ENCODE data around the gene ARMC5.

ARMC5 gene

GRCh38 chr16:31458844-31459686 lies at the start of gene ARMC5:
ARMC5 (plus strand) TSS chr16:31459501; CDS start chr16:31459525, 24 bp downstream.
- peak; percentile 84 for ATAC-seq
- 0 out of 2 replicates have a peak, but pooled peaks have one; percentile 22 for TF ChIP-seq POU6F1 (CRISPR knock-in tag; IDR thresholded peaks at IDR 0.05; ENCODE audit: borderline replicate concordance, low read depth)
- no peak for TF ChIP-seq BACH2 (CRISPR knock-in tag; IDR thresholded peaks at IDR 0.05; ENCODE audit: borderline replicate concordance)
- TF ChIP-seq ZNF565 (CRISPR knock-in tag; conservative IDR thresholded peaks at IDR 0.05; ENCODE audit: low read depth) = no peak
- peak; percentile 73; the same call in 1 of the 2 replicates for TF ChIP-seq ZFP3 (CRISPR knock-in tag; IDR thresholded peaks at IDR 0.05)
- TF ChIP-seq ESRRG (CRISPR knock-in tag; IDR thresholded peaks at IDR 0.05) = no peak
- TF ChIP-seq OSR1 (CRISPR knock-in tag; IDR thresholded peaks at IDR 0.05) = no peak
- TF ChIP-seq TSHZ2 (CRISPR knock-in tag; IDR thresholded peaks at IDR 0.05) = 0 out of 2 replicates have a peak, but pooled peaks have one; percentile 30
- no peak for TF ChIP-seq TOX (CRISPR knock-in tag; IDR thresholded peaks at IDR 0.05; ENCODE audit: borderline replicate concordance)
- no peak for TF ChIP-seq ZNF70 (CRISPR knock-in tag; IDR thresholded peaks at IDR 0.05)

GRCh38 chr16:31410082-31410481 lies 49.2 kb upstream of the ARMC5 start:
- ATAC-seq = no peak
- TF ChIP-seq CREB5 (CRISPR knock-in tag; IDR thresholded peaks at IDR 0.05; ENCODE audit: low read depth) = no peak
- no peak for TF ChIP-seq SNAI2 (CRISPR knock-in tag; IDR thresholded peaks at IDR 0.05)
- no peak for TF ChIP-seq PATZ1 (CRISPR knock-in tag; IDR thresholded peaks at IDR 0.05; ENCODE audit: borderline replicate concordance)
- no peak for TF ChIP-seq ZNF70 (CRISPR knock-in tag; IDR thresholded peaks at IDR 0.05)
- no peak for TF ChIP-seq CSDC2 (CRISPR knock-in tag; IDR thresholded peaks at IDR 0.05)
- no peak for TF ChIP-seq PPARA (CRISPR knock-in tag; IDR thresholded peaks at IDR 0.05; ENCODE audit: borderline replicate concordance)
- TF ChIP-seq POU6F1 (CRISPR knock-in tag; IDR thresholded peaks at IDR 0.05; ENCODE audit: borderline replicate concordance, low read depth) = no peak
- no peak for TF ChIP-seq ESRRG (CRISPR knock-in tag; IDR thresholded peaks at IDR 0.05)
- TF ChIP-seq ZC3H10 (CRISPR knock-in tag; IDR thresholded peaks at IDR 0.05) = no peak
- TF ChIP-seq ISL1 (CRISPR knock-in tag; IDR thresholded peaks at IDR 0.05) = no peak
- TF ChIP-seq TCF4 (CRISPR knock-in tag; IDR thresholded peaks at IDR 0.05; ENCODE audit: borderline replicate concordance) = no peak
- no peak for TF ChIP-seq ZNF565 (CRISPR knock-in tag; conservative IDR thresholded peaks at IDR 0.05; ENCODE audit: low read depth)
- TF ChIP-seq GLIS3 (CRISPR knock-in tag; IDR thresholded peaks at IDR 0.05) = no peak
- no peak for TF ChIP-seq ARNTL (CRISPR knock-in tag; IDR thresholded peaks at IDR 0.05; ENCODE audit: borderline replicate concordance, low read depth)
- no peak for TF ChIP-seq ZFP30 (CRISPR knock-in tag; IDR thresholded peaks at IDR 0.05)
- TF ChIP-seq BACH2 (CRISPR knock-in tag; IDR thresholded peaks at IDR 0.05; ENCODE audit: borderline replicate concordance) = no peak
- TF ChIP-seq CSRNP3 (CRISPR knock-in tag; IDR thresholded peaks at IDR 0.05) = no peak
- no peak for TF ChIP-seq TOX (CRISPR knock-in tag; IDR thresholded peaks at IDR 0.05; ENCODE audit: borderline replicate concordance)
- TF ChIP-seq ZFP3 (CRISPR knock-in tag; IDR thresholded peaks at IDR 0.05) = no peak
- no peak for TF ChIP-seq TSHZ2 (CRISPR knock-in tag; IDR thresholded peaks at IDR 0.05)
